ENCODE data around the gene NKD1. TPM values are rescaled to one million over a fixed set of nuclear protein-coding genes. Genes with fewer than 3 reads are reported as not detected.

The NKD1 gene
- total and polyA plus RNA-seq, 2 donors from 2014 or later, result 1.1 to 9.9 TPM

DNA sequence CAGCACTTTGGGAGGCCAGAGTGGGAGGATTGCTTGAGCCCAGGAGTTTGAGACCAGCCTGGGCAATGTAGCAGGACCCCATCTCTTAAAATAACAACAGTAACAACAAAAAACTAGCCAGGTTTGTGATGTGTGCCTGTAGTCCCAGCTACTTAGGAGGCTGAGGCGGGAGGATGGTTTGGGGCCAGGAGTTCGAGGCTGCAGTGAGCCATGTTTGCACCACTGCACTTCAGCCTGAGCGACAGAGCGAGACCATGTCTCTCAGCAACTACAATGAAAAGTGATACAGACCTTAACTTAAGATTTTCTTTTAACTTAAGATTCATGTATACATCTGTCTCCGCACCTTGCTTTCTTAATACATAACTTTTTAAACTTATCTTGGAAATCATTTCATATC is 17.2 kb downstream of the NKD1 start:
- H3K4me3 ChIP-seq (ENCODE audit: low read length in 3 of 3), result no peak overlapping the region
- no peaks in the 10 kb centered on the region for H3K36me3 ChIP-seq (ENCODE audit: control insufficient read depth in 2 of 3, insufficient read depth in 3 of 3, low read length in 3 of 3)

GRCh38 chr16:50566014-50566962 is 18.1 kb downstream of the NKD1 start:
- Histone ChIP-seq H3K9ac (ENCODE audit: low read length in 3 of 3) (no peak overlapping the region), H3K27ac (ENCODE audit: low read depth in 2 of 2, low read length in 2 of 2) (no peak overlapping the region), H3K4me3 (ENCODE audit: low read length in 3 of 3) (no peak overlapping the region), H3K4me1 (ENCODE audit: control insufficient read depth in 2 of 3, insufficient read depth in 2 of 3, low read depth in 1 of 3, low read length in 3 of 3) (no peaks in the 10 kb centered on the region), H3K27me3 (ENCODE audit: control insufficient read depth, insufficient read depth, low read length) (no peaks in the 10 kb centered on the region), H3K9me3 (ENCODE audit: control insufficient read depth in 2 of 3, insufficient read depth in 1 of 3, low read length in 3 of 3) (peaks cover 0 to 6% (median 0%) of the 10 kb centered on the region in 3 donors), H3K36me3 (ENCODE audit: control insufficient read depth in 2 of 3, insufficient read depth in 3 of 3, low read length in 3 of 3) (no peaks in the 10 kb centered on the region)
- intact Hi-C loops (cut with DNase I), result no loop called here
- TF ChIP-seq CTCF (IDR thresholded peaks at IDR 0.05; ENCODE audit: borderline replicate concordance, extremely low read depth, insufficient read depth), result no peak
- FAIRE-seq, result no peak
- DNase-seq, result no peak

More for the DNA sequence above, 17.2 kb downstream of the NKD1 start:
- TF ChIP-seq CTCF (IDR thresholded peaks at IDR 0.05; ENCODE audit: borderline replicate concordance, extremely low read depth, insufficient read depth), result no peak
- intact Hi-C loops (cut with DNase I), result no loop called here
- Histone ChIP-seq H3K27ac (ENCODE audit: low read depth in 2 of 2, low read length in 2 of 2) (no peak overlapping the region), H3K9ac (ENCODE audit: low read length in 3 of 3) (no peak overlapping the region), H3K9me3 (ENCODE audit: control insufficient read depth in 2 of 3, insufficient read depth in 1 of 3, low read length in 3 of 3) (peaks cover 0 to 6% (median 0%) of the 10 kb centered on the region in 3 donors), H3K4me1 (ENCODE audit: control insufficient read depth in 2 of 3, insufficient read depth in 2 of 3, low read depth in 1 of 3, low read length in 3 of 3) (no peaks in the 10 kb centered on the region), H3K27me3 (ENCODE audit: control insufficient read depth, insufficient read depth, low read length) (no peaks in the 10 kb centered on the region)
- DNase-seq (no peak), FAIRE-seq (no peak)

- intact Hi-C loops (cut with DNase I), result no loop called here
- no peaks in the 10 kb centered on the region for H3K36me3 ChIP-seq (ENCODE audit: control insufficient read depth in 2 of 3, insufficient read depth in 3 of 3, low read length in 3 of 3)
- H3K9ac ChIP-seq (ENCODE audit: low read length in 3 of 3), result no peak overlapping the region
- H3K9me3 ChIP-seq (ENCODE audit: control insufficient read depth in 2 of 3, insufficient read depth in 1 of 3, low read length in 3 of 3), result no peaks in the 10 kb centered on the region
- H3K27me3 ChIP-seq (ENCODE audit: control insufficient read depth, insufficient read depth, low read length), result no peaks in the 10 kb centered on the region
- TF ChIP-seq CTCF (IDR thresholded peaks at IDR 0.05; ENCODE audit: borderline replicate concordance, extremely low read depth, insufficient read depth), result no peak
- FAIRE-seq (no peak), DNase-seq (no peak)
- H3K4me3 ChIP-seq (ENCODE audit: low read length in 3 of 3), result no peak overlapping the region
- H3K4me1 ChIP-seq (ENCODE audit: control insufficient read depth in 2 of 3, insufficient read depth in 2 of 3, low read depth in 1 of 3, low read length in 3 of 3), result no peaks in the 10 kb centered on the region
- no peak overlapping the region for H3K27ac ChIP-seq (ENCODE audit: low read depth in 2 of 2, low read length in 2 of 2)
Measured at GRCh38 chr16:50567651-50568050, 19.5 kb downstream of the NKD1 start.

Data from kidney (tissue), 14 donors.